GM12873 (cell line): ENCODE data around the gene NMNAT2.
A peak's percentile ranks its signal among the peaks of the same experiment; 100 is the strongest.

Source experiments
- TF ChIP-seq, protein P1 (sequence below): IDR thresholded peaks from 2 replicates; pipeline ENCODE4 v1.5.1; 2012; ENCODE audit warnings: low read depth, mild to moderate bottlenecking, moderate library complexity, low read length, control low read depth; ENCODE audit not compliant: insufficient read depth; ENCODE audit errors: missing control alignments

Gene NMNAT2

DNA sequence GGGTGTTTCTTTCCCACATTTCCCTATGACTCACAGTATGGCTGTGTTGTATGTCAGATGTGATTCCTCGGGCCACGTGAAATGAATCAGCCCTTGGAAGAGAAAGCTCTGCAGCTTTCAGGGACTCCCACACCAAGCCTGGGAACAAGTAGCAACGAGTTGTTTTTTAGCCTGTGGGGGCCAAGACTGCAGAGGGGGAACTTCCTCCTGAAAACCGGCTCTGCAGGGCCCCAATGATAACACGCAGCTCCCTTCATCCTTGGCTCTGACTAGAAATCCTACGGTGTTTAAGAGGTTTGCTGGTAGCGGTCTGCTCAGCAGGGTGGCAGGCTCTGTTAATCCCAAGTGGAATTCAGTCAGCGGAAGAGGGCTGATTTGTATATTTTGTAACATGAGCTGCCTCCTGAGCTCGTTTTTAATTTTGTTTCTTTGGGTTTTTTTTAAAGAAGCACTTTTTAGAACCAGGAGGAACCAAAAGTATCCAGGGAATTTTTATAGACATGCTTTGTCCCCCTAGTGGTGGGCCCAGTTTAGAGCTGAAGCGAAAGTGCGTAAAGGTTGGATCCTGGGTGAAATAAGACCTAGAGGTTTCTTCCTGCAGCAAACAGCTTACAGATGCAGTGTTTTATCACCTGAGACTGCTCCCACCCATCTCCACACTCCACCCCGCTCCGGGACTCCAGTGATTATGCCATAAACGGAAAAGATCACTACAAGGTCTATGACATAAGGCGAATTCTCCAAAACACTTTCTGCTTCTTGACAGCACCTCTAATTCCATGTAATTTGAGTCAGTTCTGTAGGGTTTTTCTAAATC is 183.3 kb downstream of the NMNAT2 start:
- TF ChIP-seq, protein P1, sequence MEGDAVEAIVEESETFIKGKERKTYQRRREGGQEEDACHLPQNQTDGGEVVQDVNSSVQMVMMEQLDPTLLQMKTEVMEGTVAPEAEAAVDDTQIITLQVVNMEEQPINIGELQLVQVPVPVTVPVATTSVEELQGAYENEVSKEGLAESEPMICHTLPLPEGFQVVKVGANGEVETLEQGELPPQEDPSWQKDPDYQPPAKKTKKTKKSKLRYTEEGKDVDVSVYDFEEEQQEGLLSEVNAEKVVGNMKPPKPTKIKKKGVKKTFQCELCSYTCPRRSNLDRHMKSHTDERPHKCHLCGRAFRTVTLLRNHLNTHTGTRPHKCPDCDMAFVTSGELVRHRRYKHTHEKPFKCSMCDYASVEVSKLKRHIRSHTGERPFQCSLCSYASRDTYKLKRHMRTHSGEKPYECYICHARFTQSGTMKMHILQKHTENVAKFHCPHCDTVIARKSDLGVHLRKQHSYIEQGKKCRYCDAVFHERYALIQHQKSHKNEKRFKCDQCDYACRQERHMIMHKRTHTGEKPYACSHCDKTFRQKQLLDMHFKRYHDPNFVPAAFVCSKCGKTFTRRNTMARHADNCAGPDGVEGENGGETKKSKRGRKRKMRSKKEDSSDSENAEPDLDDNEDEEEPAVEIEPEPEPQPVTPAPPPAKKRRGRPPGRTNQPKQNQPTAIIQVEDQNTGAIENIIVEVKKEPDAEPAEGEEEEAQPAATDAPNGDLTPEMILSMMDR = peak; percentile 54

- TF ChIP-seq, protein P1 = no peak
These were observed 185.1 kb downstream of the NMNAT2 start for GRCh38 chr1:183233113-183233512.

GRCh38 chr1:183231545-183231944 is 186.6 kb downstream of the NMNAT2 start:
- TF ChIP-seq, protein P1 = no peak

DNA sequence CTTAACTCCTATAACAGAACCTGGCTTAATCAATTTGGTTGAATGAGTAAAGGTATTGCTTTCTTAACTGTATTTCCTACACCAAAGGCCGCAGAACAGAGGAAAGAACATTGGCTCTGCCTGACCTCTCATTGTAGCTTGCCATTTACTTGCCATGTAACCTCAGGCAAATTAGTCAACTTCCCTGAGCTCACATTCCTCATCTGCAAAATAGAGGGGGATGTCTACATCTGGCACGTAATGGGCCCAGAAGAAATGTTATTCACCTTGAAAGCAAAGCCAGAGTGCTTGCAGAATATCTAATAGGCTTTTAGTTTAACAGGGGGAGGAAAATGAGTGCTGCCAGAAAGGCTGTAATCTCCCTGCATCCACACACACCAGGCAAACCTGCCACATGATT is 187.8 kb downstream of the NMNAT2 start:
- TF ChIP-seq, protein P1 = no peak

DNA sequence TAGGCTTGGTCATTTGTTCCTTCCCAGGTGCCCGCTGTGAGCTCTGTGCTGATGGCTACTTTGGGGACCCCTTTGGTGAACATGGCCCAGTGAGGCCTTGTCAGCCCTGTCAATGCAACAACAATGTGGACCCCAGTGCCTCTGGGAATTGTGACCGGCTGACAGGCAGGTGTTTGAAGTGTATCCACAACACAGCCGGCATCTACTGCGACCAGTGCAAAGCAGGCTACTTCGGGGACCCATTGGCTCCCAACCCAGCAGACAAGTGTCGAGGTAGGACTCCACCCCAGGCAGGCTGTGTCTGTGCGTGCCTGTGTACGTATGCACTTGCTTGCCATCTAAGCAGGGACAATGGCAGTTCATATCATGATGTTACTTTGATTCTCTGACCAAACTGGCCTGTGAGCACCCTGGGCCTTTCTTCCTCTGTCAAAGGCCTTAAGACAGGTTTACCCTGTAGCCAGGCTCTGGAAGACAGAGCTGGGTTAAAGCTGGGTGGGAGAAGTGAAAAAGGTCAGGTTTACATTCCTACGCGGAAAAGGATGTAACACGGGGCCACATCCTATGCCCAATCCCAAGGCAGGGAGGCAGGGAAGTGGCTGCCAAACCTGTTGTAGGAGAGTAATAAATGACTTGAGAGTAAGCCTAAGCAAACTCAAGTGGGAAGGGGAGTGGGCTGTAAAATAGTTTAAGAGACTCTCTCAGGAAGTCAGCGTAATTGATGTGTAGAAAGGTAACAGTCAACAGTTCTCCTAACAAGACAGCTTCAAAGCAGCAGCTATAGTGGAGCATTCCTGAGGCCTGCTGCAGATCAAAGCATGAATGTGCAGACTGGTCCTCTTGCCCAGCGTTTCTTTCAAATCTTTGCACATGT is 189.6 kb downstream of the NMNAT2 start:
- TF ChIP-seq, protein P1 = no peak

GRCh38 chr1:183227422-183228346 is 190.5 kb downstream of the NMNAT2 start:
- TF ChIP-seq, protein P1 = peak; percentile 91
